Measurements from ENCODE around the gene CDS1.

DNA sequence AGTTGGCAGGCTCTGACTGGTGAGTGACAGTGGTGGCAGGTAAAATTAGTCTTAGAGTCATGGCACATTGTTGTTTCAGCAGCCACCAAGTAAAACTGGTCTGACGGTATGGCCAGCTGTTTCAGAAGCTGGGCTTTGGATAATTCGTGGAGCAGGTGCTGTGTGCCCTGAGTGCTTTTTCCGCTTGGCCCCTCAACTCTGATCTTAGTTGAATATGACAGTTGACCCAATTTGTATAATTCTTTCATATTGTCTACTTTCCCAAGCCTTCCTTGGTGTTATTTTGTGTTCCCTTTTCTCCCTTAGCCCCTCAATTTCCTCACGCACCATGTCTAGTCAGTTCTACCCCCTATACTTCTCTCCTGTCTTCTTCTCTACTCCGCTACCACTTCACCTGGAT is 32.0 kb downstream of the CDS1 start:
- TF ChIP-seq, protein P1, sequence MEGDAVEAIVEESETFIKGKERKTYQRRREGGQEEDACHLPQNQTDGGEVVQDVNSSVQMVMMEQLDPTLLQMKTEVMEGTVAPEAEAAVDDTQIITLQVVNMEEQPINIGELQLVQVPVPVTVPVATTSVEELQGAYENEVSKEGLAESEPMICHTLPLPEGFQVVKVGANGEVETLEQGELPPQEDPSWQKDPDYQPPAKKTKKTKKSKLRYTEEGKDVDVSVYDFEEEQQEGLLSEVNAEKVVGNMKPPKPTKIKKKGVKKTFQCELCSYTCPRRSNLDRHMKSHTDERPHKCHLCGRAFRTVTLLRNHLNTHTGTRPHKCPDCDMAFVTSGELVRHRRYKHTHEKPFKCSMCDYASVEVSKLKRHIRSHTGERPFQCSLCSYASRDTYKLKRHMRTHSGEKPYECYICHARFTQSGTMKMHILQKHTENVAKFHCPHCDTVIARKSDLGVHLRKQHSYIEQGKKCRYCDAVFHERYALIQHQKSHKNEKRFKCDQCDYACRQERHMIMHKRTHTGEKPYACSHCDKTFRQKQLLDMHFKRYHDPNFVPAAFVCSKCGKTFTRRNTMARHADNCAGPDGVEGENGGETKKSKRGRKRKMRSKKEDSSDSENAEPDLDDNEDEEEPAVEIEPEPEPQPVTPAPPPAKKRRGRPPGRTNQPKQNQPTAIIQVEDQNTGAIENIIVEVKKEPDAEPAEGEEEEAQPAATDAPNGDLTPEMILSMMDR (IDR thresholded peaks at IDR 0.05), result no peak
- TF ChIP-seq EP300 (IDR thresholded peaks at IDR 0.05), result no peak
- TF ChIP-seq POLR2A (IDR thresholded peaks at IDR 0.05), result no peak

Data from upper lobe of left lung (tissue), 4 donors.